AG04450 (cell line): ENCODE results near the gene ENPP6. TPM values are rescaled to one million over a fixed set of nuclear protein-coding genes. Genes with fewer than 3 reads are reported as not detected.

Experiments
- CTCF ChIA-PET: fragments of 300-600, 350-600 bp; formaldehyde crosslinking; extraction: SDS; loops from one replicate; lab custom pipeline; 2022; ENCODE audit warnings: antibody characterized with exemption, inconsistent platforms; lab: Charles Lee
- POLR2A ChIA-PET: fragments of 350-600 bp; formaldehyde crosslinking; extraction: SDS; loops from one replicate; lab custom pipeline; 2021; ENCODE audit warnings: antibody characterized with exemption, inconsistent platforms; lab: Yijun Ruan, JAX
- DNase-seq: peaks from one replicate; pipeline ENCODE4 v3.0.0-alpha.2; 2011; ENCODE audit warnings: low read depth, low spot score
- H3K27ac ChIP-seq: one replicate; pipeline ENCODE4 v1.5.1; 2012; ENCODE audit warnings: low read depth, low read length, control low read depth
- H3K27me3 ChIP-seq: one replicate; pipeline ENCODE4 v1.6.0; 2012; ENCODE audit warnings: low read length; ENCODE audit not compliant: control insufficient read depth, insufficient read depth
- H3K4me3 ChIP-seq: 2 replicates; pipeline ENCODE4 v1.5.1; 2011; ENCODE audit warnings: mild to moderate bottlenecking, low read depth, low read length, control low read depth
- H3K9me3 ChIP-seq: 2 replicates; pipeline ENCODE4 v1.5.1; 2012; ENCODE audit warnings: low read length; ENCODE audit not compliant: control insufficient read depth, insufficient read depth
- polyA plus RNA-seq: library from polyadenylated mRNA; depleted of rRNA; stranded (reverse); fragments of >200 nt; gene quantifications from 2 replicates; pipeline ENCODE4 v1.2.3, GENCODE V29; 2011
- TF ChIP-seq, protein P1 (sequence below): IDR thresholded peaks from 2 replicates; pipeline ENCODE4 v1.5.1; 2011; ENCODE audit warnings: low read depth, low read length, control low read depth, inconsistent platforms

ENPP6 gene
- polyA plus RNA-seq, 1 experiment, result 0.05 TPM

DNA sequence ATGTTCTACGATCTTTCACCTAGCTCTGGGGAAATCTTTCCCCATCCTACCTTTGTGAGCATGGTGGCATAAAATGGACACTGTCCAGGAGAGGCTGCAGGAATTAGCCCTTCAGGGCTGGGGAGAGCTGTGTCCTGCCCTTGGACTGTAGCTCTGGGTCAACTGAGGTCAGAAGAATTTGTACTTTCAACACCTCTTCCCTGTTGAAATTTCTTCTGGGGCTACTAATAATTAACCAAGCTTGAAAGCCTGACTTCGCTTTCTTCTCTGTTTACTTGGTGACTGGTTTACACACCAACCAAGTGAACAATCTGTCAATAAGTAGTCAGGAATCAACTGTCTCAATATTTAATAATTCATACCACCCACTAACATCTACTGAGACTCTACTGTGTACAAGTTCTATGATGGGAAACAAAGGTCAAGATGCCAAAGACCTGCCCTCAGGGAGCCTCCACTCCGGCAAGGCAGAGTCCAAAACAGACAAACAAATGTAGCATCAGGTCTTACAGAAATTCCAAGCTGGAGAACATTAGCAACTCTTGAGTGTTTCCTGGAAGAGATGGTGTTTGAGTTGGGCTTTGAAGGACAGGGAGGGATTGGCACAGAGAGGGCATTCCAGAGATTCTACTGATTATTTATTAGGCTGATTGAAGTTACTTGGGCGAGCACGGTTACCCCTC, 113.1 kb downstream of the ENPP6 start:
- Histone ChIP-seq H3K27me3 (no peaks in the 10 kb centered on the region), H3K4me3 (no peak overlapping the region), H3K27ac (no peak overlapping the region), H3K9me3 (no peaks in the 10 kb centered on the region)
- no peak for DNase-seq
- ChIA-PET POLR2A (no interaction called here), CTCF (no interaction called here)
- TF ChIP-seq, protein P1, sequence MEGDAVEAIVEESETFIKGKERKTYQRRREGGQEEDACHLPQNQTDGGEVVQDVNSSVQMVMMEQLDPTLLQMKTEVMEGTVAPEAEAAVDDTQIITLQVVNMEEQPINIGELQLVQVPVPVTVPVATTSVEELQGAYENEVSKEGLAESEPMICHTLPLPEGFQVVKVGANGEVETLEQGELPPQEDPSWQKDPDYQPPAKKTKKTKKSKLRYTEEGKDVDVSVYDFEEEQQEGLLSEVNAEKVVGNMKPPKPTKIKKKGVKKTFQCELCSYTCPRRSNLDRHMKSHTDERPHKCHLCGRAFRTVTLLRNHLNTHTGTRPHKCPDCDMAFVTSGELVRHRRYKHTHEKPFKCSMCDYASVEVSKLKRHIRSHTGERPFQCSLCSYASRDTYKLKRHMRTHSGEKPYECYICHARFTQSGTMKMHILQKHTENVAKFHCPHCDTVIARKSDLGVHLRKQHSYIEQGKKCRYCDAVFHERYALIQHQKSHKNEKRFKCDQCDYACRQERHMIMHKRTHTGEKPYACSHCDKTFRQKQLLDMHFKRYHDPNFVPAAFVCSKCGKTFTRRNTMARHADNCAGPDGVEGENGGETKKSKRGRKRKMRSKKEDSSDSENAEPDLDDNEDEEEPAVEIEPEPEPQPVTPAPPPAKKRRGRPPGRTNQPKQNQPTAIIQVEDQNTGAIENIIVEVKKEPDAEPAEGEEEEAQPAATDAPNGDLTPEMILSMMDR, result no peak

DNA sequence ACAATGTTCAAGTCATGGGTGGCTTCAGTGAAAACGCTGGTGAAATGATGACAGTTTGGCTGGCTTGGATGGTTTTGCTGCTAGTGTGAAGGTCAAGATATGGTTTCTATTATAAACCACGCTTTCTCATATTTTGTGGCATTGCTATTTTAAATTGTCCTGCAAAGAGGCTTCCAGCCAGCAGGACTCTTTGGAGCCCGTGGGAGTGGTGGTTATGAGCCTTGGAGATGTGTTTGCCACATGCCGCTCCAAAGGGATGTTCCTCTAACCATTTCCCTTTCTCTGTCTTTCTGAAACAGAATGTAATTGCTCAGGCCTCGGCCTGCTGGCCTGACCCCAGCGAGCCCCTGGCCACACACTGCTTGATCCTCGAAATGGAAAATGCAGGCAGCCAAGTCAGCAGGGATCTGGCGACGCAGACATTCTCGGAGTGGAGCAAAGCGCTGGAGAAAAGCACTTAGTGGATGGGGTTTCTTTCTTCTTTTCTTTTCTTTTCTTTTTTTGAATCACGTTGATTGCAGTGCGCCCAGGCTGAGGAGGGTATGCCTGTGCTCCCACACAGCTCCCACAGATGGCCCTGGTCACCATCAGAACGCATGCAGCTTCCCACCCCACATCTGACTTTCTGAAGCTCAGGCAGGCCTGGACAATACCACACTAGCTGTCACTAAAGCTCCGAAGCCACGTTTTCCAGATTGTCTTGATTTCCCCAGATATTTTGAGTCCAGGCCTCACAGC, 114.0 kb downstream of the ENPP6 start:
- ChIA-PET CTCF (no interaction called here), POLR2A (no interaction called here)
- H3K27me3 ChIP-seq, result no peaks in the 10 kb centered on the region
- H3K9me3 ChIP-seq, result no peaks in the 10 kb centered on the region
- no peak for DNase-seq
- H3K4me3 ChIP-seq, result no peak overlapping the region
- no peak overlapping the region for H3K27ac ChIP-seq
- TF ChIP-seq, protein P1, result no peak

DNA sequence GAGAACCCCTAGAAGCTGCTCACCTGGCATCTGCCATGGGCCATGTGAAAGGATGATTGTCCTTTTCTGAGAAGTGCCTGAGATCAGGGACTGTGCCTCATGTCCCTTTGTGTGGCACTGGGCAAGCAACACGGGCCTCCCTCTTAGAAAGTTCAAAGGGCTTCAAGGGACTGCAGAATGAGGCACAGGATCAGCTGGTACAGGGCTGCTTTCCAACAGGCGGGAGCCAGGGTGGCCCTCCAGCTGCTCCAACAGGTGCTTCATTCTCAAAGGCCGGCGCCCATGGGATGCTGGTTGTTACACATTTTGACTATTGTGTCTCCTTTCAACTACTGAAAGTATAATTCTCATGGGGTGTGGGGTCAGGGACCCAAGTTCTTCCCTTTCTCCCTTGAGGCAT, 114.7 kb downstream of the ENPP6 start:
- ChIA-PET POLR2A (no interaction called here), CTCF (interaction anchor here (0.8 kb wide), 1 partner anchor 148 kb away, joined by 3 read pairs; no protein-coding TSS in a partner anchor)

DNA sequence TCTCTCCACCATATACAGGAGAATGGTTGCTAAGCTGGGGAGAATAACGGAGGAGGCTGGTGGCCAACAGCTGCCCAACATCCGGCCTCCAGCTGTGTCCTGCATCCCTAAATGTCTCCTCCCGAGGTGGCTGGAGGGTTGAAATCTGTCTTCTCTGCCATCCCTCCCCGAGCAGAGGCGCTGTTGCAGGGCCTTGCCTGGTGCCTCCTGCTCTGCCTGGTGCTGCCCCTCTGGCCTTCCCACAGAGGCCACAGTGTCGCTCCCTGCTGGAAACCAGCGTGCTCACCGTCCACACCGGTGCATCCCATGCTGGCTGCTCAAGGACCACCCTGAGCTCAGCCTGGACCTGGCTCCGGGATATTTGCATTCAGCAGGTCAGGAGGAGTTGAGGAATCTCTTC, 115.2 kb downstream of the ENPP6 start:
- TF ChIP-seq, protein P1, result no peak
- peaks cover 4% of the 10 kb centered on the region; the same call in 1 of the 2 replicates for H3K9me3 ChIP-seq
- POLR2A ChIA-PET, result no interaction called here
- no peak for DNase-seq
- CTCF ChIA-PET, result interaction anchor here (0.8 kb wide), 1 partner anchor 149 kb away, joined by 3 read pairs; no protein-coding TSS in a partner anchor
- H3K4me3 ChIP-seq, result no peak overlapping the region
- no peak overlapping the region for H3K27ac ChIP-seq
- H3K27me3 ChIP-seq, result no peaks in the 10 kb centered on the region

More for the DNA sequence above, 114.7 kb downstream of the ENPP6 start:
- TF ChIP-seq, protein P1, result no peak
- Histone ChIP-seq H3K9me3 (peaks cover 2% of the 10 kb centered on the region; the same call in 1 of the 2 replicates), H3K27me3 (no peaks in the 10 kb centered on the region), H3K27ac (no peak overlapping the region), H3K4me3 (no peak overlapping the region)
- DNase-seq, result no peak

DNA sequence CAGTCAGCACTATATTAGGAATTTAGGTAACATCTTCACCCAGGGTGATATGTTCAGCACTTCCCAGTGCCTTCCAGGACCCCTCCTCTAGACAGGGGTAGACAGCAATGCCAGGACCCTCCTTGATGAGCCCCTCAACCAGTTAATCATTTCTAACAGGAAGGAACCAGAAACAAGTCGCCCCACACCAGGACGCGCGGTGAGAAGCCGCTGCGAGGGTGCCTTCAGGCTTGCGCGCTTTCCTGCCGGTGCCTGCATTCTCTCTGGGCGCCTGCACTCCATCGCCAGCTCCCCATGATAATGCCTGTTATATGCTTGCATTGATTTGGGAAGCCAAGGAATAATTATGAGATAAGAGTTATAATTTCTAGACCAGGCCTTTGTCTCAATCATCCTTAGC, 116.0 kb downstream of the ENPP6 start:
- TF ChIP-seq, protein P1, result no peak
- POLR2A ChIA-PET, result no interaction called here
- CTCF ChIA-PET, result interaction anchor here (3.7 kb wide), 1 partner anchor 260 kb away, joined by 29 read pairs; no protein-coding TSS in a partner anchor

More for the DNA sequence above, 116.0 kb downstream of the ENPP6 start:
- H3K27me3 ChIP-seq, result no peaks in the 10 kb centered on the region
- H3K27ac ChIP-seq, result no peak overlapping the region
- H3K9me3 ChIP-seq, result peaks cover 6% of the 10 kb centered on the region; the same call in 1 of the 2 replicates
- no peak for DNase-seq
- H3K4me3 ChIP-seq, result no peak overlapping the region
